ENCODE results near the gene GPX5. TPM values are rescaled to one million over a fixed set of nuclear protein-coding genes. Genes with fewer than 3 reads are reported as not detected.
"Not testable (repeated sequence)": the region's sequence is repeated elsewhere in the genome, so short reads cannot be mapped to it uniquely, and the experiment has no call there.

GPX5 gene
- total RNA-seq, 1 experiment from 2014 or later: not detected

GRCh38 chr6:28502709-28503305 is 22.9 kb upstream of the GPX5 start:
- DNase-seq (ENCODE audit: low read depth, low spot score); POLR2A ChIA-PET; H3K4me1 ChIP-seq (ENCODE audit: control insufficient read depth, insufficient read depth, low read length); H3K36me3 ChIP-seq (ENCODE audit: control insufficient read depth, insufficient read depth, low read length); in situ Hi-C loops (cut with HindIII; ENCODE audit: low pct_unique_long_range_greater_than_20kb, low sequenced_read_pairs); ATAC-seq; BruUV-seq (replicated peaks); CTCF ChIA-PET; H3K4me3 ChIP-seq (ENCODE audit: low read depth in 2 of 2, low read length in 2 of 2); H3K27ac ChIP-seq (ENCODE audit: low read length); H3K9me3 ChIP-seq (ENCODE audit: control insufficient read depth, insufficient read depth, low read depth, low read length); intact Hi-C loops (cut with micrococcal nuclease; ENCODE audit: unreplicated experiment): not testable (repeated sequence)
- H3K27me3 ChIP-seq (ENCODE audit: control insufficient read depth, insufficient read depth, low read length): peaks cover 12% of the 10 kb centered on the region

- H3K4me1 ChIP-seq (ENCODE audit: control insufficient read depth, insufficient read depth, low read length): no peaks in the 10 kb centered on the region
- no peak overlapping the region for H3K27ac ChIP-seq (ENCODE audit: low read length)
- POLR2A ChIA-PET: no interaction called here
- DNase-seq (ENCODE audit: low read depth, low spot score) (no peak), ATAC-seq (no peak)
- intact Hi-C loops (cut with micrococcal nuclease; ENCODE audit: unreplicated experiment) (no loop called here), in situ Hi-C loops (cut with HindIII; ENCODE audit: low pct_unique_long_range_greater_than_20kb, low sequenced_read_pairs) (no loop called here)
- TF ChIP-seq POLR2AphosphoS5 (IDR thresholded peaks at IDR 0.05; ENCODE audit: low read depth, low read length) (no peak), REST (IDR thresholded peaks at IDR 0.05; ENCODE audit: insufficient read depth in 1 of 2, low read depth in 2 of 2, low read length in 1 of 2) (no peak), SIN3A (IDR thresholded peaks at IDR 0.05; ENCODE audit: borderline replicate concordance, insufficient read depth, low read depth, low read length) (no peak), CTCF (IDR thresholded peaks at IDR 0.05) (no peak)
- H3K4me3 ChIP-seq (ENCODE audit: low read depth in 2 of 2, low read length in 2 of 2): no peak overlapping the region
- CTCF ChIA-PET: no interaction called here
- H3K27me3 ChIP-seq (ENCODE audit: control insufficient read depth, insufficient read depth, low read length): peaks cover 11% of the 10 kb centered on the region
- no peaks in the 10 kb centered on the region for H3K9me3 ChIP-seq (ENCODE audit: control insufficient read depth, insufficient read depth, low read depth, low read length)
- no TSS peak for BruUV-seq (replicated peaks)
- H3K36me3 ChIP-seq (ENCODE audit: control insufficient read depth, insufficient read depth, low read length): no peaks in the 10 kb centered on the region
Observed at GRCh38 chr6:28505733-28506132, 19.9 kb upstream of the GPX5 start.

- TF ChIP-seq CTCF (IDR thresholded peaks at IDR 0.05) (no peak), REST (IDR thresholded peaks at IDR 0.05; ENCODE audit: insufficient read depth in 1 of 2, low read depth in 2 of 2, low read length in 1 of 2) (no peak), TCF7L2 (IDR thresholded peaks at IDR 0.05; ENCODE audit: low read depth, low read length) (no peak), SIN3A (IDR thresholded peaks at IDR 0.05; ENCODE audit: borderline replicate concordance, insufficient read depth, low read depth, low read length) (no peak), POLR2AphosphoS5 (IDR thresholded peaks at IDR 0.05; ENCODE audit: low read depth, low read length) (no peak)
- DNase-seq (ENCODE audit: low read depth, low spot score): no peak
- in situ Hi-C loops (cut with HindIII; ENCODE audit: low pct_unique_long_range_greater_than_20kb, low sequenced_read_pairs): no loop called here
- POLR2A ChIA-PET: interaction anchor here (0.6 kb wide), 1 partner anchor 658 kb away, joined by 17 read pairs; no protein-coding TSS in a partner anchor
- Histone ChIP-seq H3K4me1 (ENCODE audit: control insufficient read depth, insufficient read depth, low read length) (no peaks in the 10 kb centered on the region), H3K27me3 (ENCODE audit: control insufficient read depth, insufficient read depth, low read length) (peaks cover 11% of the 10 kb centered on the region), H3K4me3 (ENCODE audit: low read depth in 2 of 2, low read length in 2 of 2) (no peak overlapping the region), H3K36me3 (ENCODE audit: control insufficient read depth, insufficient read depth, low read length) (no peaks in the 10 kb centered on the region), H3K9me3 (ENCODE audit: control insufficient read depth, insufficient read depth, low read depth, low read length) (no peaks in the 10 kb centered on the region), H3K27ac (ENCODE audit: low read length) (no peak overlapping the region)
- intact Hi-C loops (cut with micrococcal nuclease; ENCODE audit: unreplicated experiment): no loop called here
- CTCF ChIA-PET: no interaction called here
- BruUV-seq (replicated peaks): no TSS peak
- no peak for ATAC-seq
Observed at GRCh38 chr6:28506807-28507475, 18.7 kb upstream of the GPX5 start.
